ENCODE measurements around the gene RPL10A. TPM values are rescaled to one million over a fixed set of nuclear protein-coding genes. Genes with fewer than 3 reads are reported as not detected.

RPL10A gene
- total RNA-seq, 6 donors from 2014 or later, result 474 to 1,092 (median 918) TPM

GRCh38 chr6:35498422-35499067 is 30.3 kb downstream of the RPL10A start:
- no peaks in the 10 kb centered on the region for H3K36me3 ChIP-seq
- peaks cover 26 to 47% (median 36%) of the 10 kb centered on the region in 4 donors for H3K4me1 ChIP-seq
- no peaks in the 10 kb centered on the region for H3K9me3 ChIP-seq
- WGBS, 2 donors, result 31 to 43% methylated on average over 10 to 14 of the region's 14 CpGs
- TF ChIP-seq EP300 (IDR thresholded peaks at IDR 0.05) (no peak), POLR2AphosphoS5 (IDR thresholded peaks at IDR 0.05) (no peak), POLR2A (IDR thresholded peaks at IDR 0.05) (no peak)
- TF ChIP-seq, protein P1, sequence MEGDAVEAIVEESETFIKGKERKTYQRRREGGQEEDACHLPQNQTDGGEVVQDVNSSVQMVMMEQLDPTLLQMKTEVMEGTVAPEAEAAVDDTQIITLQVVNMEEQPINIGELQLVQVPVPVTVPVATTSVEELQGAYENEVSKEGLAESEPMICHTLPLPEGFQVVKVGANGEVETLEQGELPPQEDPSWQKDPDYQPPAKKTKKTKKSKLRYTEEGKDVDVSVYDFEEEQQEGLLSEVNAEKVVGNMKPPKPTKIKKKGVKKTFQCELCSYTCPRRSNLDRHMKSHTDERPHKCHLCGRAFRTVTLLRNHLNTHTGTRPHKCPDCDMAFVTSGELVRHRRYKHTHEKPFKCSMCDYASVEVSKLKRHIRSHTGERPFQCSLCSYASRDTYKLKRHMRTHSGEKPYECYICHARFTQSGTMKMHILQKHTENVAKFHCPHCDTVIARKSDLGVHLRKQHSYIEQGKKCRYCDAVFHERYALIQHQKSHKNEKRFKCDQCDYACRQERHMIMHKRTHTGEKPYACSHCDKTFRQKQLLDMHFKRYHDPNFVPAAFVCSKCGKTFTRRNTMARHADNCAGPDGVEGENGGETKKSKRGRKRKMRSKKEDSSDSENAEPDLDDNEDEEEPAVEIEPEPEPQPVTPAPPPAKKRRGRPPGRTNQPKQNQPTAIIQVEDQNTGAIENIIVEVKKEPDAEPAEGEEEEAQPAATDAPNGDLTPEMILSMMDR (IDR thresholded peaks at IDR 0.05), result no peak
- peak overlapping the region in 3 of 4 donors; percentile 75 to 95 (median 93) for H3K4me3 ChIP-seq
- H3K27ac ChIP-seq, result peak overlapping the region; percentile 94 to 97 (median 95)
- no peak for ATAC-seq (ENCODE audit: low FRiP score in 2 of 2)
- peaks cover 0 to 12% (median 4%) of the 10 kb centered on the region in 4 donors for H3K27me3 ChIP-seq
- DNase-seq, result no peak

DNA sequence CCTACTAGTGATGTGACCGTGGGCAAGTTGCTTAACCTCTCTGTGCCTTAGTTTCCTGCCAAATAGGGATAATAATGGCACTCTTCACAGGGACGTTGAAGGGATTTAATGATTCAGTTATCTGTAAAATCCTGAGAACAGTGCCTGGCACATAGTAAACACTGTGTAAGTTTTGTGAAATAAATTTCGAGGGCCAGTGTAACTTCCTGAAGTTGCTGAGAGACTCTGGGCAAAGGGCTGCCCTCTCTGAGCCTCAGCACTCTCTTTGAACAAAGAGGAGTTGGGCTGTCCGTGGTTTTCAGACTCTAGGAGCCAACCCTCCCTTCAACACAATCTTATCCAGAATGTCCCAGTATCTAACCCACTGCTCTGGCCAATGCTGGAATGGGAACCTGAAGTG is 31.2 kb downstream of the RPL10A start:
- Histone ChIP-seq H3K9me3 (no peaks in the 10 kb centered on the region), H3K4me3 (no peak overlapping the region), H3K27ac (no peak overlapping the region), H3K4me1 (peaks cover 17 to 39% (median 28%) of the 10 kb centered on the region in 4 donors), H3K36me3 (no peaks in the 10 kb centered on the region), H3K27me3 (peaks cover 0 to 12% (median 4%) of the 10 kb centered on the region in 4 donors)
- ATAC-seq (ENCODE audit: low FRiP score in 2 of 2) (no peak), DNase-seq (no peak)
- TF ChIP-seq EP300 (IDR thresholded peaks at IDR 0.05), result no peak
- TF ChIP-seq POLR2A (IDR thresholded peaks at IDR 0.05), result no peak
- no peak for TF ChIP-seq POLR2AphosphoS5 (IDR thresholded peaks at IDR 0.05)
- TF ChIP-seq, protein P1 (IDR thresholded peaks at IDR 0.05), result no peak
- 80 to 86% methylated on average over 4 of the region's 4 CpGs for WGBS, 2 donors

DNA sequence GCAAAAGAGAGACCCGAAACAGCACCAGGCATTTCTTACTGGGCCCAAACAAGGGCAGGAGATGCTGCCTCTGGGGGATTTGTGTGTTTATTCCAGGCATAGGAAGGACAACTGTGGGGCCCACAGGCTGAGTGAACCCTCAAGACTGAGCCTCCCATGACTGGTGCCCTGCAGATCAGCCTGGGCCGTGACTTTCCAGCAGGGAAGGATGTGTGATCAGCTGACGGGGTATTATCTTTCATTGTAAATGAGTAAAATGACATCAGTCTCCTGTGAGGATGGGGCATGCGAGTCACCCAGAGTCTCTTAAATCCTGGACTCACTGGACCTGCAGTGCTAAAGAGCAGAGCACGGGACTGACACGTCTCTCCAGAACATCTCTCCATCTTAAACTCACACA is 32.6 kb downstream of the RPL10A start:
- H3K27me3 ChIP-seq, result peaks cover 0 to 12% (median 4%) of the 10 kb centered on the region in 4 donors
- TF ChIP-seq POLR2A (IDR thresholded peaks at IDR 0.05), result no peak
- no peak for TF ChIP-seq POLR2AphosphoS5 (IDR thresholded peaks at IDR 0.05)
- TF ChIP-seq EP300 (IDR thresholded peaks at IDR 0.05), result no peak
- TF ChIP-seq, protein P1 (IDR thresholded peaks at IDR 0.05), result no peak
- WGBS, 2 donors, result 69 to 87% methylated on average over 6 of the region's 6 CpGs

DNA sequence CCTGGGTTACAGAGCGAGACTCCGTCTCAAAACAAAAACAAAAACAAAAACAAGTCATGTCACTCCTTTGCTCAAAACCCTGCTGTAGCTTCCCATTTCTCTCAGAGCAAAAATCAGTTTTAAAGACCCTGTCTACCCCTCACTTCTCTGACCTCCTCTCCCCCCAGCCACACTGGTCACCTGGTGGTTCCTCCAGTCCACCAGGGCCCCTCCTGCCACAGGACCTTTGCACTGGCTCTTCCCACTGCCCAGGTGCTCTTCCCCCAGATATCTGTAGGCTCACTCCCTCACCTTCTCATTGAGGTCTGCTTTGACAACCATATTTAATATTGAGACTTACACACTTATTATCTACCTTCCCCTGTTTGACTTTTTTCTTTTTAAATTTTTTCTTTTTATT is 33.6 kb downstream of the RPL10A start:
- H3K27me3 ChIP-seq, result peaks cover 0 to 6% (median 4%) of the 10 kb centered on the region in 4 donors
- no peak overlapping the region for H3K4me3 ChIP-seq
- no peaks in the 10 kb centered on the region for H3K36me3 ChIP-seq
- DNase-seq (no peak), ATAC-seq (ENCODE audit: low FRiP score in 2 of 2) (no peak)
- H3K9me3 ChIP-seq, result no peaks in the 10 kb centered on the region
- H3K4me1 ChIP-seq, result peaks cover 5 to 15% (median 12%) of the 10 kb centered on the region in 4 donors
- 96 to 100% methylated on average over 2 of the region's 2 CpGs for WGBS, 2 donors
- TF ChIP-seq POLR2AphosphoS5 (IDR thresholded peaks at IDR 0.05), result no peak
- TF ChIP-seq EP300 (IDR thresholded peaks at IDR 0.05), result no peak
- no peak for TF ChIP-seq POLR2A (IDR thresholded peaks at IDR 0.05)
- TF ChIP-seq, protein P1 (IDR thresholded peaks at IDR 0.05), result no peak
- H3K27ac ChIP-seq, result no peak overlapping the region

More for the DNA sequence above, 32.6 kb downstream of the RPL10A start:
- Histone ChIP-seq H3K4me3 (no peak overlapping the region), H3K9me3 (no peaks in the 10 kb centered on the region), H3K27ac (no peak overlapping the region), H3K4me1 (peaks cover 5 to 25% (median 15%) of the 10 kb centered on the region in 4 donors), H3K36me3 (no peaks in the 10 kb centered on the region)
- ATAC-seq (ENCODE audit: low FRiP score in 2 of 2) (no peak), DNase-seq (no peak)

Measured in upper lobe of left lung (tissue), 6 donors.